WTC11 (cell line): ENCODE results near the gene PRPH. TPM values are rescaled to one million over a fixed set of nuclear protein-coding genes. Genes with fewer than 3 reads are reported as not detected.

ENCODE experiments used
- ATAC-seq: fragments of 200-7000 bp; cut with Tn5 transposase; 2 replicates; pipeline ENCODE4 v1.10.0; 2021; ENCODE audit warnings: mild to moderate bottlenecking, moderate library complexity
- CTCF ChIA-PET: fragments of 300-600 bp; sonication (Branson Sonifier 250); formaldehyde crosslinking; loops from one replicate; lab custom pipeline; 2021; ENCODE audit warnings: antibody characterized with exemption; lab: Charles Lee
- POLR2A ChIA-PET: fragments of 350-600 bp; sonication (Branson Sonifier 250); formaldehyde crosslinking; loops from one replicate; lab custom pipeline; 2021; ENCODE audit warnings: antibody characterized with exemption; lab: Charles Lee
- DNase-seq: peaks from one replicate; pipeline ENCODE4 v3.0.0; 2021; ENCODE audit warnings: low spot score
- H3K27ac Mint-ChIP-seq: 2 replicates; pipeline ENCODE4 v1.8.0; 2021; ENCODE audit warnings: mixed read lengths
- H3K27me3 Mint-ChIP-seq: 2 replicates; pipeline ENCODE4 v1.8.0; 2021; ENCODE audit warnings: low read depth, mild to moderate bottlenecking, moderate library complexity, mixed read lengths
- H3K36me3 Mint-ChIP-seq: 2 replicates; pipeline ENCODE4 v1.8.0; 2021; ENCODE audit warnings: mixed read lengths
- H3K4me1 Mint-ChIP-seq: 2 replicates; pipeline ENCODE4 v1.8.0; 2022; ENCODE audit warnings: mixed read lengths
- H3K4me3 Mint-ChIP-seq: 2 replicates; pipeline ENCODE4 v1.8.0; 2021; ENCODE audit warnings: mild to moderate bottlenecking, moderate library complexity, mixed read lengths
- H3K9me3 Mint-ChIP-seq: 2 replicates; pipeline ENCODE4 v1.8.0; 2021; ENCODE audit warnings: mixed read lengths
- ETV6 ChIP-seq: sonication (generic); formaldehyde crosslinking; IDR thresholded peaks from 2 replicates; pipeline ENCODE4 v1.8.1; 2022; ENCODE audit warnings: mild to moderate bottlenecking, missing genetic modification reagents
- FOXP1 ChIP-seq: sonication (generic); formaldehyde crosslinking; IDR thresholded peaks from 2 replicates; pipeline ENCODE4 v1.8.0; 2022; ENCODE audit warnings: missing genetic modification reagents, mild to moderate bottlenecking, moderate library complexity, borderline replicate concordance
- GRHL2 ChIP-seq: fragments of 250-450 bp; sonication (Bioruptor Pico); IDR thresholded peaks from 2 replicates; pipeline ENCODE4 v1.8.0; 2022; ENCODE audit warnings: mild to moderate bottlenecking, moderate library complexity; ENCODE audit not compliant: insufficient replicate concordance, severe bottlenecking
- IRF2 ChIP-seq: sonication (generic); formaldehyde crosslinking; IDR thresholded peaks from 2 replicates; pipeline ENCODE4 v1.8.0; 2022; ENCODE audit warnings: low read depth, missing genetic modification reagents, borderline replicate concordance
- JUN ChIP-seq: sonication (generic); formaldehyde crosslinking; IDR thresholded peaks from 2 replicates; pipeline ENCODE4 v1.8.0; 2023; ENCODE audit warnings: mild to moderate bottlenecking, missing genetic modification reagents
- MYBL2 ChIP-seq: sonication (generic); formaldehyde crosslinking; IDR thresholded peaks from 2 replicates; pipeline ENCODE4 v1.8.1; 2023; ENCODE audit warnings: mild to moderate bottlenecking, moderate library complexity, missing genetic modification reagents
- NFATC4 ChIP-seq: fragments of 250-450 bp; sonication (Bioruptor Pico); IDR thresholded peaks from 2 replicates; pipeline ENCODE4 v1.9.0; 2021; ENCODE audit warnings: mild to moderate bottlenecking
- NFE2L1 ChIP-seq: sonication (generic); formaldehyde crosslinking; IDR thresholded peaks from 2 replicates; pipeline ENCODE4 v1.8.1; 2023; ENCODE audit warnings: missing genetic modification reagents
- NR1H2 ChIP-seq: sonication (generic); formaldehyde crosslinking; IDR thresholded peaks from 2 replicates; pipeline ENCODE4 v1.9.0; 2021; ENCODE audit warnings: mild to moderate bottlenecking, moderate library complexity, missing genetic modification reagents
- NR2C2 ChIP-seq: sonication (generic); formaldehyde crosslinking; IDR thresholded peaks from 2 replicates; pipeline ENCODE4 v1.8.0; 2022; ENCODE audit warnings: mild to moderate bottlenecking, missing genetic modification reagents
- PRDM15 ChIP-seq: sonication (generic); formaldehyde crosslinking; IDR thresholded peaks from 2 replicates; pipeline ENCODE4 v1.8.0; 2022; ENCODE audit warnings: missing genetic modification reagents
- RORB ChIP-seq: fragments of 250-450 bp; sonication (Bioruptor Pico); IDR thresholded peaks from 2 replicates; pipeline ENCODE4 v1.9.0; 2021; ENCODE audit warnings: mild to moderate bottlenecking
- STAT6 ChIP-seq: sonication (generic); formaldehyde crosslinking; conservative IDR thresholded peaks from 2 replicates; pipeline ENCODE4 v1.8.1; 2023; ENCODE audit warnings: mild to moderate bottlenecking, low read depth, missing genetic modification reagents, moderate library complexity
- TEAD1 ChIP-seq: sonication (generic); formaldehyde crosslinking; IDR thresholded peaks from 2 replicates; pipeline ENCODE4 v1.8.0; 2022; ENCODE audit warnings: mild to moderate bottlenecking, missing genetic modification reagents
- TEAD4 ChIP-seq: sonication (generic); formaldehyde crosslinking; IDR thresholded peaks from 2 replicates; pipeline ENCODE4 v1.8.0; 2022; ENCODE audit warnings: mild to moderate bottlenecking, missing genetic modification reagents
- ZBTB43 ChIP-seq: sonication (generic); formaldehyde crosslinking; IDR thresholded peaks from 2 replicates; pipeline ENCODE4 v1.8.1; 2023; ENCODE audit warnings: mild to moderate bottlenecking, missing genetic modification reagents
- ZNF263 ChIP-seq: sonication (generic); formaldehyde crosslinking; IDR thresholded peaks from 2 replicates; pipeline ENCODE4 v1.8.1; 2022; ENCODE audit warnings: low read depth, mild to moderate bottlenecking, moderate library complexity, missing genetic modification reagents
- ZNF396 ChIP-seq: fragments of 250-450 bp; sonication (Bioruptor Pico); IDR thresholded peaks from 2 replicates; pipeline ENCODE4 v1.8.0; 2021; ENCODE audit warnings: mild to moderate bottlenecking, moderate library complexity, borderline replicate concordance
- ZNF671 ChIP-seq: fragments of 250-450 bp; sonication (Bioruptor Pico); IDR thresholded peaks from 2 replicates; pipeline ENCODE4 v1.8.0; 2021; ENCODE audit warnings: mild to moderate bottlenecking
- total RNA-seq: library from RNA; stranded (reverse); gene quantifications from 3 replicates; pipeline ENCODE4 v1.2.3, GENCODE V29; 2021
- TF ChIP-seq, protein P1 (sequence below): sonication (generic); formaldehyde crosslinking; IDR thresholded peaks from 2 replicates; pipeline ENCODE4 v1.8.1; 2022; ENCODE audit warnings: missing genetic modification reagents, borderline replicate concordance

Gene PRPH
- total RNA-seq, 1 experiment from 2014 or later, result 2.4 TPM

DNA sequence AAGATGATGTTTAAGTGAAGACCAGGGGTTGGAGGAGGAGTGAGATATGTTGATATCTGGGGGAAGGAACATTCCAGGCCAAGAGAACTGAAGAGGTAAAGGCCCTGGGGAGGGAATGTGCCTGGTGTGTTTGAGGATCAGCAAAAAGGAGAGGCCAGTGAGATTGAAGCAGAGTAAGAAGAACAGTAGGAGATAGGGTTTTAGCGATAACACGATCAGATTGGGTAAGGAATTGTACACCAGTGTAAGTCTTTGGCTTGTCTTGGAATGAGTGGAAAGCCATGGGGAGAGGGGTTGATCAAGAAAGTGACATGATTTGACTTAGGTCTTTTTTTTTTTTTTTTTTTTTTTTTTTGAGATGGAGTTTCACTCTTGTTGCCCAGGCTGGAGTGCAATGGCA, 32.9 kb downstream of the PRPH start (continued):
- TF ChIP-seq PRDM15 (CRISPR knock-in tag) (no peak), ETV6 (CRISPR knock-in tag) (no peak), NFE2L1 (CRISPR knock-in tag) (no peak), NR1H2 (no peak), NFATC4 (CRISPR knock-in tag) (no peak), TEAD4 (CRISPR knock-in tag) (no peak), NR2C2 (CRISPR knock-in tag) (no peak)
- TF ChIP-seq, protein P1, sequence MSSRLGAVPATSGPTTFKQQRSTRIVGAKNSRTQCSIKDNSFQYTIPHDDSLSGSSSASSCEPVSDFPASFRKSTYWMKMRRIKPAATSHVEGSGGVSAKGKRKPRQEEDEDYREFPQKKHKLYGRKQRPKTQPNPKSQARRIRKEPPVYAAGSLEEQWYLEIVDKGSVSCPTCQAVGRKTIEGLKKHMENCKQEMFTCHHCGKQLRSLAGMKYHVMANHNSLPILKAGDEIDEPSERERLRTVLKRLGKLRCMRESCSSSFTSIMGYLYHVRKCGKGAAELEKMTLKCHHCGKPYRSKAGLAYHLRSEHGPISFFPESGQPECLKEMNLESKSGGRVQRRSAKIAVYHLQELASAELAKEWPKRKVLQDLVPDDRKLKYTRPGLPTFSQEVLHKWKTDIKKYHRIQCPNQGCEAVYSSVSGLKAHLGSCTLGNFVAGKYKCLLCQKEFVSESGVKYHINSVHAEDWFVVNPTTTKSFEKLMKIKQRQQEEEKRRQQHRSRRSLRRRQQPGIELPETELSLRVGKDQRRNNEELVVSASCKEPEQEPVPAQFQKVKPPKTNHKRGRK, result no peak
- TF ChIP-seq, all 79 proteins: peak for 0

DNA sequence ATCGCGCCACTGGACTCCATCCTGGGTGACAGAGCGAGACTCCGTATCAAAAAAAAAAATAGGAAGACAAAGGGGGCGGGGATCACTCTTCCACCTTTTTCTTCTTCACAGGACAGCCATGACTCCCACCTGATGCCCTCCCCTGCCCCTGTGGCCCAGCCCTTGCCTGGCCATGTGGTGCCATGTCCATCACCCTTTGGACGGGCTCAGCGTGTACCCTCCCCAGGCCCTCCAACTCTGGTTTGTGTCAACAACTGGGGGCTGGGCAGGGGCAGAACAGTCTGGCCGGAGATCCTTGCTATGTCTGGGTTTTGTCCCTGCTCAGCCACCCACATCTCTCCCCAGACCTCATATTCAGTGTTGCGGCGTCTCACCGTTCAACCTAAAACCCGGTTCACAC, 33.9 kb downstream of the PRPH start:
- DNase-seq, result no peak
- no peak for ATAC-seq
- ChIA-PET CTCF (interaction anchor here (5.2 kb wide), 1 partner anchor 34 kb away, joined by 122 read pairs; the partner anchor contains the start of gene PRPH), POLR2A (no interaction called here)
- Mint-ChIP-seq H3K4me1 (peaks cover 20% of the 10 kb centered on the region), H3K4me3 (no peak overlapping the region), H3K27ac (no peak overlapping the region), H3K36me3 (peaks cover 31% of the 10 kb centered on the region), H3K27me3 (peaks cover 25% of the 10 kb centered on the region), H3K9me3 (no peaks in the 10 kb centered on the region)
- TF ChIP-seq, protein P1, result no peak
- no peak for TF ChIP-seq FOXP1 (CRISPR knock-in tag)
- TF ChIP-seq JUN, result no peak
- no peak for TF ChIP-seq ZNF263 (CRISPR knock-in tag)
- TF ChIP-seq ZNF396 (CRISPR knock-in tag), result no peak
- TF ChIP-seq GRHL2, result no peak
- no peak for TF ChIP-seq ZNF671

DNA sequence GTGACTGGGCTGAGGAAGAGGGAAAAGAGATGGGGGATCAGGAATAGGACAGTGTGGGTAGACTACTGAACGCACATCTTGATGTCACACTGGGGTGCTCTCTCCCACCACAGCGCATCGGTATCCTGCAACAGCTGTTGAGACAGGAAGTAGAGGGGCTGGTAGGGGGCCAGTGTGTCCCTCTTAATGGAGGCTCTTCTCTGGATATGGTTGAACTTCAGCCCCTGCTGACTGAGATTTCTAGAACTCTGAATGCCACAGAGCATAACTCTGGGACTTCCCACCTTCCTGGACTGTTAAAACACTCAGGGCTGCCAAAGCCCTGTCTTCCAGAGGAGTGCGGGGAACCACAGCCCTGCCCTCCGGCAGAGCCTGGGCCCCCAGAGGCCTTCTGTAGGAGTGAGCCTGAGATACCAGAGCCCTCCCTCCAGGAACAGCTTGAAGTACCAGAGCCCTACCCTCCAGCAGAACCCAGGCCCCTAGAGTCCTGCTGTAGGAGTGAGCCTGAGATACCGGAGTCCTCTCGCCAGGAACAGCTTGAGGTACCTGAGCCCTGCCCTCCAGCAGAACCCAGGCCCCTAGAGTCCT, 35.2 kb downstream of the PRPH start:
- TF ChIP-seq STAT6 (CRISPR knock-in tag) (no peak), RORB (no peak), ZBTB43 (CRISPR knock-in tag) (no peak), ZNF263 (CRISPR knock-in tag) (no peak), IRF2 (CRISPR knock-in tag) (no peak), TEAD1 (CRISPR knock-in tag) (no peak), MYBL2 (CRISPR knock-in tag) (no peak)
- H3K36me3 Mint-ChIP-seq, result peaks cover 31% of the 10 kb centered on the region
- CTCF ChIA-PET, result interaction anchor here (2.5 to 6.4 kb wide), 3 partner anchors 12 to 35 kb away, joined by 43 to 234 read pairs (median 122); partner anchors contain the start of gene PRPH
- H3K4me3 Mint-ChIP-seq, result no peak overlapping the region
- DNase-seq (no peak), ATAC-seq (no peak)
- H3K9me3 Mint-ChIP-seq, result no peaks in the 10 kb centered on the region
- peaks cover 17% of the 10 kb centered on the region for H3K4me1 Mint-ChIP-seq
- peaks cover 38% of the 10 kb centered on the region for H3K27me3 Mint-ChIP-seq
- POLR2A ChIA-PET, result interaction anchor here (0.5 to 1.7 kb wide), 3 partner anchors 37 to 1785 kb away, joined by 4 read pairs; partner anchors contain the start of gene SPATS2
- H3K27ac Mint-ChIP-seq, result no peak overlapping the region
